OCI-LY7 (cell line): ENCODE measurements around the gene KIAA1328.

Experiments used
- CTCF ChIP-seq: fragments of 200-600 bp; sonication (generic); conservative IDR thresholded peaks from 2 replicates; pipeline ENCODE4 v1.5.1; 2014; ENCODE audit warnings: mild to moderate bottlenecking, antibody characterized with exemption, low read length, moderate library complexity, mixed read lengths
- EZH2phosphoT487 ChIP-seq: fragments of 200-600 bp; sonication (generic); IDR thresholded peaks from 2 replicates; pipeline ENCODE4 v1.6.1; 2018; ENCODE audit warnings: low read depth, borderline replicate concordance, mild to moderate bottlenecking, mixed run types, antibody characterized with exemption, low read length, moderate library complexity, mixed read lengths

GRCh38 chr18:36887114-36887513 is 58.2 kb downstream of the KIAA1328 start:
- TF ChIP-seq CTCF (no peak), EZH2phosphoT487 (no peak)
